Liver (tissue), 9 donors: ENCODE results near the gene PRODH. TPM values are rescaled to one million over a fixed set of nuclear protein-coding genes. Genes with fewer than 3 reads are reported as not detected.

Experiments
- DNase-seq: peaks from one replicate; pipeline ENCODE4 v3.0.0-alpha.2; 2017; ENCODE audit warnings: low spot score
- H3K27ac ChIP-seq, 2 donors: one replicate each; pipeline ENCODE4 v1.7.0; 2013; ENCODE audit warnings: inconsistent platforms in 2 of 2, low read length in 2 of 2, control low read depth in 1 of 2, low read depth in 1 of 2, mild to moderate bottlenecking in 1 of 2
- H3K27me3 ChIP-seq, 4 donors: one replicate each; pipeline versions ENCODE4 v1.6.1 to v1.7.0; 2013; ENCODE audit warnings: low read length in 3 of 4, inconsistent platforms in 1 of 4, mild to moderate bottlenecking in 1 of 4, moderate library complexity in 1 of 4; ENCODE audit not compliant: control insufficient read depth in 4 of 4, insufficient read depth in 4 of 4
- H3K36me3 ChIP-seq, 4 donors: one replicate each; pipeline versions ENCODE4 v1.6.1 to v1.7.0; 2013; ENCODE audit warnings: low read length in 3 of 4, mild to moderate bottlenecking in 3 of 4, low read depth in 1 of 4, moderate library complexity in 1 of 4; ENCODE audit not compliant: control insufficient read depth in 4 of 4, insufficient read depth in 3 of 4
- H3K4me1 ChIP-seq, 4 donors: one replicate each; pipeline versions ENCODE4 v1.6.1 to v1.7.0; 2013; ENCODE audit warnings: low read length in 3 of 4, mild to moderate bottlenecking in 3 of 4, moderate library complexity in 1 of 4; ENCODE audit not compliant: control insufficient read depth in 4 of 4, insufficient read depth in 4 of 4
- H3K4me3 ChIP-seq, 3 donors: one replicate each; pipeline versions ENCODE4 v1.6.1 to v1.7.0; 2013; ENCODE audit warnings: low read length in 3 of 3, control low read depth in 1 of 3, low read depth in 1 of 3, mild to moderate bottlenecking in 1 of 3
- H3K9ac ChIP-seq, 2 donors: one replicate each; pipeline ENCODE4 v1.7.0; 2013; ENCODE audit warnings: low read length in 2 of 2, mild to moderate bottlenecking in 2 of 2, moderate library complexity in 2 of 2, control low read depth in 1 of 2, low read depth in 1 of 2
- H3K9me3 ChIP-seq, 4 donors: one replicate each; pipeline versions ENCODE4 v1.6.1 to v1.7.0; 2013; ENCODE audit warnings: low read length in 3 of 4; ENCODE audit not compliant: control insufficient read depth in 4 of 4
- EGR1 ChIP-seq, 2 donors: IDR thresholded peaks; 2 replicates each; pipeline ENCODE4 v1.6.1; 2016 to 2018; ENCODE audit warnings: antibody characterized with exemption in 2 of 2, low read depth in 2 of 2
- FOXA2 ChIP-seq: IDR thresholded peaks from 2 replicates; pipeline ENCODE4 v1.6.1; 2016; ENCODE audit warnings: antibody characterized with exemption
- GABPA ChIP-seq, 2 donors: IDR thresholded peaks in 1 of 2; conservative IDR thresholded peaks in 1 of 2; 2 replicates each; pipeline ENCODE4 v1.6.1; 2016; ENCODE audit warnings: antibody characterized with exemption in 2 of 2, mild to moderate bottlenecking in 1 of 2, moderate library complexity in 1 of 2
- HNF4A ChIP-seq, 2 donors: conservative IDR thresholded peaks; 2 replicates each; pipeline ENCODE4 v1.6.1; 2016; ENCODE audit warnings: antibody characterized with exemption in 2 of 2, mild to moderate bottlenecking in 2 of 2
- HNF4G ChIP-seq: IDR thresholded peaks from 2 replicates; pipeline ENCODE4 v1.6.1; 2016; ENCODE audit warnings: antibody characterized with exemption
- JUND ChIP-seq, 2 donors: IDR thresholded peaks; 2 replicates each; pipeline ENCODE4 v1.6.1; 2016; ENCODE audit warnings: antibody characterized with exemption in 2 of 2
- NR2F2 ChIP-seq: IDR thresholded peaks from 2 replicates; pipeline ENCODE4 v1.6.1; 2016; ENCODE audit warnings: antibody characterized with exemption
- RXRA ChIP-seq, 2 donors: IDR thresholded peaks; 2 replicates each; pipeline ENCODE4 v1.6.1; 2017 to 2018; ENCODE audit warnings: antibody characterized with exemption in 2 of 2, mild to moderate bottlenecking in 1 of 2
- SP1 ChIP-seq: IDR thresholded peaks from 2 replicates; pipeline ENCODE4 v1.6.1; 2018; ENCODE audit warnings: antibody characterized with exemption, mild to moderate bottlenecking
- TAF1 ChIP-seq: conservative IDR thresholded peaks from 2 replicates; pipeline ENCODE4 v1.6.1; 2016; ENCODE audit warnings: antibody characterized with exemption, mild to moderate bottlenecking
- YY1 ChIP-seq: IDR thresholded peaks from 2 replicates; pipeline ENCODE4 v1.6.1; 2016; ENCODE audit warnings: antibody characterized with exemption, mild to moderate bottlenecking
- WGBS: extraction: QIAGEN DNeasy Blood & Tissue Kit; methylation state at CpG from one replicate; pipeline ENCODE4 v1.1.7; 2013; 5-methylcytosine and 5-hydroxymethylcytosine counted together
- polyA plus RNA-seq, 2 donors: library from polyadenylated mRNA; stranded (reverse) in 1 of 2; unstranded in 1 of 2; fragments of 200-250 nt in 1 of 2; fragments of >200 nt in 1 of 2; fragmentation: Nextera tagmentation in 1 of 2; extraction: Ambion mirVana in 1 of 2; gene quantifications; one replicate each; pipeline versions ENCODE4 v1.2.1 to v1.2.3, GENCODE V29; 2013 to 2015
- total RNA-seq, 2 donors: library from RNA; depleted of rRNA; stranded (reverse); fragments of >200 nt; gene quantifications; one replicate each; pipeline ENCODE4 v1.2.3, GENCODE V29; 2014
- TF ChIP-seq, protein P1 (sequence below): IDR thresholded peaks from 2 replicates; pipeline ENCODE4 v1.6.1; 2016; ENCODE audit warnings: antibody characterized with exemption
- TF ChIP-seq, protein P2 (sequence below): IDR thresholded peaks from 2 replicates; pipeline ENCODE4 v1.6.1; 2016; ENCODE audit warnings: antibody characterized with exemption
- TF ChIP-seq, protein P3 (sequence below): IDR thresholded peaks from 2 replicates; pipeline ENCODE4 v1.6.1; 2016; ENCODE audit warnings: antibody characterized with exemption, mild to moderate bottlenecking
- TF ChIP-seq, protein P4 (sequence below): IDR thresholded peaks from 2 replicates; pipeline ENCODE4 v1.6.1; 2016; ENCODE audit warnings: antibody characterized with exemption
- donor health status: healthy.
- donor health status: healthy.
- donor health status: healthy.
- donor health status: healthy.
- donor health status: healthy.

The PRODH gene
- total and polyA plus RNA-seq, 4 donors, result 1.2 to 4.1 (median 1.6) TPM; not detected in 1

DNA sequence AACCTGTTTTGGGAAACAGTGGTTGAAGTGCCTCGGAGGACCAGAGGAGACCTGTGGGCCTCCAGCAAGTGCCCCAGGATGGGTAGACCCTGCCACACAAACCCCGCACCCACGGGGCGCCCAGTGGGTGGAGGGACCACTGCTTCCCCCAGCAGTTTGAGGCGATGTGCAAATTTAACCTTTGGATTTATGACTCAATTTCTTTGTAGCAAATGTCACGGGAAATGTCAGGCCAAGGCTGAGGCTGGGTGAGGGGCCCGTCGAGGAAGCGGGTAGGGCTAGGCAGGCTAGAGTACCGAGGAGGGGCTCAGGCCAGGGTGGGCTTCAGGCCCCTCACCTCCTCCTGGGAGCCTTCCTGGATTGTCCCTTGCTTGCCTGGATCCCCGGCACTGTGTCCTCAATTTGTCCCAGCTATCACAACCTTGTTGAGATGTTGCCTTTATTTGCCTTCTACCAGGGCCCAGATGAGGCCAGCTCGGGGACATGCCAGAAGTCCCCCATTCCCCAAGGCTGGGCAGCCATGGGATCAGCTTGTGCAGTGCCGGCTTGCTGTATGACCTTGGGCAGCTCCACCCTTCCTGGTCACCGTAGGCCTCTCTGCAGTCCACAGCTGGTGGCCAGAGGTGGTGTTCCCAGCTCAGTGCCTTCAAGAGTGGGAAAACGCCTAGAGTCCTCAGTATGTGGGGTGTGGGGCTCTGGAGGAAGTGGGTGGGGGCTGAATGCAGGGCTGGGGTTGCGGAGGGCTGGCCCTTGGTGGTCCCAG lies 39.5 kb upstream of the PRODH start:
- no peaks in the 10 kb centered on the region for H3K36me3 ChIP-seq
- no peak for DNase-seq
- no peak overlapping the region for H3K27ac ChIP-seq
- no peak for TF ChIP-seq SP1
- TF ChIP-seq HNF4A (conservative IDR thresholded peaks at IDR 0.05), result peak in 1 of 2 donors; percentile 47
- H3K27me3 ChIP-seq, result no peaks in the 10 kb centered on the region
- H3K4me3 ChIP-seq, result no peak overlapping the region
- H3K9me3 ChIP-seq, result no peaks in the 10 kb centered on the region
- no peak overlapping the region for H3K9ac ChIP-seq
- H3K4me1 ChIP-seq, result peaks cover 13 to 40% (median 23%) of the 10 kb centered on the region in 4 donors
- 64% methylated on average over 16 of the region's 16 CpGs for WGBS

DNA sequence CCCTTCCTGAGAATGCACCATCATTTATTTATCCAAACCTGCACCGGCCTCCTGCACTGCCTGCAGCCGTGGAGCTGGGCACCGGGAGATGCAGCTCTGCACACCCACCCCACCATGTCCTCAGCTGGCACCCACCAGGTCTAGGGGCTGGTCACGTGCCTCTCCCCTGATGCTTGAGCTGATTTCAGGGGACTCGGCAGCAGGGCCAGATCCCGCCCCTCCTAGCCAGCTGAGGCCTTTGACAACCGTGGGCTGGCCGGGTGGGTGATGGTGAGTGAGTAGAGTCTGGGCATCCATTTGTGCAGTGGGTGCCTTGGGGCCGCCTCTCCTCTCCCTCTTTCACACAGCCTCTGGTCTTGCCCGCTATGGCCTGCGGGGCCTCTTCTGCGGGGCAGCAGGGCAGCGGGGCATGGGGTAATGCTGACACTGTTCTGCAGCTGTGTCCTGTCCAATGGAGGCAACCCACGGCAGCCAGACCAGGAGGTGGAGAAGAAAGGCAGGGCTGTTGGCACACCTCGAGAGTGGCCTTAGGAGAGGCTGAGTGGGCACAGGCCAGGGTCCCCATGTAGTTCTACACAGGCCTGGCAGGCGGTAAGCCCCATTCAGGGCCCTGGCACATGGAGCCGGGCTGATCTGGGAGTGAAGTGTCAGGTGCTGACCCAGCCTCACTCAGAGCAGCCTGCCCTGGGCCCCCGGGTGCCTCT lies 38.5 kb upstream of the PRODH start:
- no peak overlapping the region for H3K9ac ChIP-seq
- 91% methylated on average over 18 of the region's 18 CpGs for WGBS
- H3K27ac ChIP-seq, result no peak overlapping the region

DNA sequence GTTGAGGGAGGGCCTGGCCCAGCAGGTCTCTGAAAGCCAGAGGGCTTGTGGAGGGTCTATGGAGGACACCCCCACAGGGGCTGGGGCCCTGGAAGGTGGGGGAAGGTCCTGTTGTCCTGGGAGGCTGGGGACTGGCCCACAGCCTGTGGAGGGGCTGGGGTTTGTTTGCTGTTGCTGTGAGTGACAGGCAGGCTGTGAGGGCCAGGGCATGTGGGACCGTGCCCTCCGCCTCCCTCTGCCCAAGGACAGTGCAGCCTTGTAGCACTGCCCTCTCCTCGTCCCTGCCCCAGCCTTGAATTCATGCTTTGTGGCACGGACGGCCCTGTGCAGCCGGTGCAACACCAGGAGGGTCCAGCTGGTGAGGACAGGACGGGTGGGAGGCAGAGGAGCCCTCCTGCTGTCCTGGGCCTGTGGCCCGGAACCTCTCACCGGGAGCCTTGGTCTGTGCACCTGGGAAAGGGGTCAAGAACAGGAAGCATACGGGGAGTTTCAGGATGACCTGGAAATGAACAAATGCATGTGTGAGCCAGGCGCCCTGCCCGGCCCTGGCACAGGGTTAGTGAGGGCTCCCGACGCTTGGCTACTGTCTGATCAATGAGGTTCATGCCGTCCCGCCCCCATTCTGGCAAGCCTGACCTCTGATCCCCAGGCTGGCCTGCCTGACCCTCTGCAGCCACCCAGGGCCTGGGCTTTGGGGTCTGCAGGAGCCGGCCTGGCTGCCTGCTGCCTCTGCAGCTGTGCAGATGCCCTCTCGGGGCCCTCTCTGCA lies 37.4 kb upstream of the PRODH start:
- Histone ChIP-seq H3K27ac (peak overlapping the region in 1 of 2 donors; percentile 20), H3K4me3 (no peak overlapping the region), H3K4me1 (peaks cover 13 to 43% (median 21%) of the 10 kb centered on the region in 4 donors), H3K9ac (no peak overlapping the region), H3K27me3 (no peaks in the 10 kb centered on the region), H3K36me3 (no peaks in the 10 kb centered on the region), H3K9me3 (no peaks in the 10 kb centered on the region)
- WGBS, result 45% methylated on average over 18 of the region's 18 CpGs
- no peak for DNase-seq
- TF ChIP-seq HNF4G, result no peak
- TF ChIP-seq NR2F2, result no peak
- TF ChIP-seq RXRA (IDR thresholded peaks at IDR 0.05), result peak in 1 of 2 donors; percentile 64
- peak in 1 of 2 donors; percentile 64 for TF ChIP-seq HNF4A (conservative IDR thresholded peaks at IDR 0.05)
- no peak for TF ChIP-seq SP1
- TF ChIP-seq JUND (IDR thresholded peaks at IDR 0.05), result no peak
- peak in 1 of 2 donors; percentile 75 for TF ChIP-seq GABPA (IDR thresholded peaks at IDR 0.05 in 1 of 2, conservative IDR thresholded peaks at IDR 0.05 in 1 of 2)
- TF ChIP-seq TAF1, result no peak
- TF ChIP-seq YY1, result no peak
- TF ChIP-seq, protein P1, sequence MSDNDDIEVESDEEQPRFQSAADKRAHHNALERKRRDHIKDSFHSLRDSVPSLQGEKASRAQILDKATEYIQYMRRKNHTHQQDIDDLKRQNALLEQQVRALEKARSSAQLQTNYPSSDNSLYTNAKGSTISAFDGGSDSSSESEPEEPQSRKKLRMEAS, result no peak
- TF ChIP-seq, protein P2, sequence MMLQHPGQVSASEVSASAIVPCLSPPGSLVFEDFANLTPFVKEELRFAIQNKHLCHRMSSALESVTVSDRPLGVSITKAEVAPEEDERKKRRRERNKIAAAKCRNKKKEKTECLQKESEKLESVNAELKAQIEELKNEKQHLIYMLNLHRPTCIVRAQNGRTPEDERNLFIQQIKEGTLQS, result no peak
- TF ChIP-seq EGR1 (IDR thresholded peaks at IDR 0.05; ENCODE audit: low read depth in 2 of 2), result no peak
- TF ChIP-seq, protein P3, sequence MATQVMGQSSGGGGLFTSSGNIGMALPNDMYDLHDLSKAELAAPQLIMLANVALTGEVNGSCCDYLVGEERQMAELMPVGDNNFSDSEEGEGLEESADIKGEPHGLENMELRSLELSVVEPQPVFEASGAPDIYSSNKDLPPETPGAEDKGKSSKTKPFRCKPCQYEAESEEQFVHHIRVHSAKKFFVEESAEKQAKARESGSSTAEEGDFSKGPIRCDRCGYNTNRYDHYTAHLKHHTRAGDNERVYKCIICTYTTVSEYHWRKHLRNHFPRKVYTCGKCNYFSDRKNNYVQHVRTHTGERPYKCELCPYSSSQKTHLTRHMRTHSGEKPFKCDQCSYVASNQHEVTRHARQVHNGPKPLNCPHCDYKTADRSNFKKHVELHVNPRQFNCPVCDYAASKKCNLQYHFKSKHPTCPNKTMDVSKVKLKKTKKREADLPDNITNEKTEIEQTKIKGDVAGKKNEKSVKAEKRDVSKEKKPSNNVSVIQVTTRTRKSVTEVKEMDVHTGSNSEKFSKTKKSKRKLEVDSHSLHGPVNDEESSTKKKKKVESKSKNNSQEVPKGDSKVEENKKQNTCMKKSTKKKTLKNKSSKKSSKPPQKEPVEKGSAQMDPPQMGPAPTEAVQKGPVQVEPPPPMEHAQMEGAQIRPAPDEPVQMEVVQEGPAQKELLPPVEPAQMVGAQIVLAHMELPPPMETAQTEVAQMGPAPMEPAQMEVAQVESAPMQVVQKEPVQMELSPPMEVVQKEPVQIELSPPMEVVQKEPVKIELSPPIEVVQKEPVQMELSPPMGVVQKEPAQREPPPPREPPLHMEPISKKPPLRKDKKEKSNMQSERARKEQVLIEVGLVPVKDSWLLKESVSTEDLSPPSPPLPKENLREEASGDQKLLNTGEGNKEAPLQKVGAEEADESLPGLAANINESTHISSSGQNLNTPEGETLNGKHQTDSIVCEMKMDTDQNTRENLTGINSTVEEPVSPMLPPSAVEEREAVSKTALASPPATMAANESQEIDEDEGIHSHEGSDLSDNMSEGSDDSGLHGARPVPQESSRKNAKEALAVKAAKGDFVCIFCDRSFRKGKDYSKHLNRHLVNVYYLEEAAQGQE, result no peak

More for the DNA sequence above, 38.5 kb upstream of the PRODH start:
- H3K27me3 ChIP-seq, result no peaks in the 10 kb centered on the region
- no peak for TF ChIP-seq EGR1 (IDR thresholded peaks at IDR 0.05; ENCODE audit: low read depth in 2 of 2)
- no peak for TF ChIP-seq TAF1
- TF ChIP-seq, protein P4, sequence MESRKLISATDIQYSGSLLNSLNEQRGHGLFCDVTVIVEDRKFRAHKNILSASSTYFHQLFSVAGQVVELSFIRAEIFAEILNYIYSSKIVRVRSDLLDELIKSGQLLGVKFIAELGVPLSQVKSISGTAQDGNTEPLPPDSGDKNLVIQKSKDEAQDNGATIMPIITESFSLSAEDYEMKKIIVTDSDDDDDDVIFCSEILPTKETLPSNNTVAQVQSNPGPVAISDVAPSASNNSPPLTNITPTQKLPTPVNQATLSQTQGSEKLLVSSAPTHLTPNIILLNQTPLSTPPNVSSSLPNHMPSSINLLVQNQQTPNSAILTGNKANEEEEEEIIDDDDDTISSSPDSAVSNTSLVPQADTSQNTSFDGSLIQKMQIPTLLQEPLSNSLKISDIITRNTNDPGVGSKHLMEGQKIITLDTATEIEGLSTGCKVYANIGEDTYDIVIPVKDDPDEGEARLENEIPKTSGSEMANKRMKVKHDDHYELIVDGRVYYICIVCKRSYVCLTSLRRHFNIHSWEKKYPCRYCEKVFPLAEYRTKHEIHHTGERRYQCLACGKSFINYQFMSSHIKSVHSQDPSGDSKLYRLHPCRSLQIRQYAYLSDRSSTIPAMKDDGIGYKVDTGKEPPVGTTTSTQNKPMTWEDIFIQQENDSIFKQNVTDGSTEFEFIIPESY, result no peak
- TF ChIP-seq HNF4A (conservative IDR thresholded peaks at IDR 0.05), result no peak
- TF ChIP-seq, protein P2, result no peak
- no peak for TF ChIP-seq SP1
- no peak for TF ChIP-seq FOXA2
- no peak for TF ChIP-seq RXRA (IDR thresholded peaks at IDR 0.05)
- TF ChIP-seq, protein P1, result no peak
- no peak for TF ChIP-seq JUND (IDR thresholded peaks at IDR 0.05)
- no peak for TF ChIP-seq GABPA (IDR thresholded peaks at IDR 0.05 in 1 of 2, conservative IDR thresholded peaks at IDR 0.05 in 1 of 2)
- no peaks in the 10 kb centered on the region for H3K9me3 ChIP-seq
- no peak for DNase-seq
- H3K4me1 ChIP-seq, result peaks cover 13 to 43% (median 21%) of the 10 kb centered on the region in 4 donors
- H3K36me3 ChIP-seq, result no peaks in the 10 kb centered on the region
- no peak overlapping the region for H3K4me3 ChIP-seq
